Mesenchymal stem cell (in vitro differentiated cells and primary cell): Measurements from ENCODE around the gene ARID5B.
A peak's percentile ranks its signal among the peaks of the same experiment; 100 is the strongest.

Experiments
- DNase-seq: peaks from one replicate; pipeline ENCODE4 v3.0.0-alpha.2; 2013
- H2AFZ ChIP-seq: one replicate; pipeline ENCODE4 v1.6.1; 2013; ENCODE audit warnings: low read depth, mild to moderate bottlenecking, control low read depth, inconsistent platforms, low read length, moderate library complexity
- H2AK5ac ChIP-seq: 2 replicates; pipeline ENCODE4 v1.6.1; 2013; ENCODE audit warnings: low read length, moderate library complexity, mild to moderate bottlenecking, inconsistent platforms; ENCODE audit not compliant: severe bottlenecking
- H2BK120ac ChIP-seq: one replicate; pipeline ENCODE4 v1.6.1; 2013; ENCODE audit warnings: low read depth, mild to moderate bottlenecking, inconsistent platforms, low read length, moderate library complexity
- H2BK12ac ChIP-seq, 2 experiments: one replicate each; pipeline ENCODE4 v1.6.1; 2013; ENCODE audit warnings: inconsistent platforms in 2 of 2, low read length in 2 of 2, mild to moderate bottlenecking in 2 of 2, moderate library complexity in 2 of 2, control low read depth in 1 of 2
- H2BK15ac ChIP-seq: one replicate; pipeline ENCODE4 v1.6.1; 2013; ENCODE audit warnings: mild to moderate bottlenecking, low read depth, inconsistent platforms; ENCODE audit not compliant: poor library complexity, severe bottlenecking
- H2BK5ac ChIP-seq: 2 replicates; pipeline ENCODE4 v1.6.1; 2013; ENCODE audit warnings: low read depth, mild to moderate bottlenecking, low read length, control low read depth, inconsistent platforms; ENCODE audit not compliant: poor library complexity, severe bottlenecking
- H3K14ac ChIP-seq, 2 experiments: one replicate each; pipeline ENCODE4 v1.6.1; 2013; ENCODE audit warnings: inconsistent platforms in 2 of 2, low read length in 2 of 2, control low read depth in 1 of 2, mild to moderate bottlenecking in 1 of 2, moderate library complexity in 1 of 2
- H3K18ac ChIP-seq, 2 experiments: one replicate each; pipeline ENCODE4 v1.6.1; 2013; ENCODE audit warnings: inconsistent platforms in 2 of 2, low read length in 2 of 2, control low read depth in 1 of 2, low read depth in 1 of 2, mild to moderate bottlenecking in 1 of 2
- H3K23ac ChIP-seq, 2 experiments: one replicate each; pipeline ENCODE4 v1.6.1; 2013; ENCODE audit warnings: inconsistent platforms in 2 of 2, low read length in 2 of 2, mild to moderate bottlenecking in 2 of 2, moderate library complexity in 2 of 2, control low read depth in 1 of 2
- H3K27ac ChIP-seq: 2 replicates; pipeline ENCODE4 v1.5.1; 2013; ENCODE audit warnings: mild to moderate bottlenecking, moderate library complexity, low read length, control low read depth, inconsistent platforms; ENCODE audit not compliant: poor library complexity, severe bottlenecking
- H3K27me3 ChIP-seq, 2 experiments: 2 replicates each; pipeline versions ENCODE4 v1.6.1 to v1.7.0; 2013; ENCODE audit warnings: low read length in 2 of 2, mild to moderate bottlenecking in 2 of 2, moderate library complexity in 2 of 2, control low read depth in 1 of 2, inconsistent platforms in 1 of 2; ENCODE audit not compliant: control insufficient read depth in 1 of 2, insufficient read depth in 1 of 2
- H3K36me3 ChIP-seq, 2 experiments: 2 replicates each; pipeline versions ENCODE4 v1.6.1 to v1.7.0; 2013; ENCODE audit warnings: low read length in 2 of 2, control low read depth in 1 of 2, inconsistent platforms in 1 of 2, low read depth in 1 of 2, mild to moderate bottlenecking in 1 of 2; ENCODE audit not compliant: insufficient read depth in 2 of 2, control insufficient read depth in 1 of 2
- H3K4ac ChIP-seq, 2 experiments: one replicate each; pipeline ENCODE4 v1.6.1; 2013; ENCODE audit warnings: inconsistent platforms in 2 of 2, low read length in 2 of 2, mild to moderate bottlenecking in 2 of 2, moderate library complexity in 2 of 2, control low read depth in 1 of 2, low read depth in 1 of 2
- H3K4me1 ChIP-seq: 2 replicates; pipeline ENCODE4 v1.6.1; 2013; ENCODE audit warnings: low read depth, low read length, control low read depth; ENCODE audit not compliant: control insufficient read depth, insufficient read depth
- H3K4me2 ChIP-seq: 2 replicates; pipeline ENCODE4 v1.6.1; 2013; ENCODE audit warnings: low read length, mild to moderate bottlenecking, inconsistent platforms; ENCODE audit not compliant: poor library complexity, severe bottlenecking
- H3K4me3 ChIP-seq, 2 experiments: 2 replicates each; pipeline versions ENCODE4 v1.5.1 to v1.7.0; 2013; ENCODE audit warnings: low read length in 2 of 2, mild to moderate bottlenecking in 2 of 2, control low read depth in 1 of 2, low read depth in 1 of 2; ENCODE audit not compliant: insufficient read depth in 1 of 2
- H3K79me1 ChIP-seq: replicated peaks from 2 replicates; pipeline ENCODE4 v1.6.1; 2013; ENCODE audit warnings: mild to moderate bottlenecking, control low read depth, low read length, inconsistent platforms; ENCODE audit not compliant: poor library complexity, severe bottlenecking
- H3K9ac ChIP-seq: 2 replicates; pipeline ENCODE4 v1.7.0; 2013; ENCODE audit warnings: mild to moderate bottlenecking, low read length, moderate library complexity
- H3K9me3 ChIP-seq: 2 replicates; pipeline ENCODE4 v1.7.0; 2013; ENCODE audit warnings: mild to moderate bottlenecking, low read length; ENCODE audit not compliant: control insufficient read depth
- H4K8ac ChIP-seq: one replicate; pipeline ENCODE4 v1.6.1; 2013; ENCODE audit warnings: inconsistent platforms, mild to moderate bottlenecking, low read length, moderate library complexity
- H4K91ac ChIP-seq: one replicate; pipeline ENCODE4 v1.6.1; 2013; ENCODE audit warnings: mild to moderate bottlenecking, low read length, inconsistent platforms
- WGBS: methylation state at CpG from one replicate; pipeline ENCODE4 v1.1.7; 2013; ENCODE audit warnings: mixed read lengths; 5-methylcytosine and 5-hydroxymethylcytosine counted together

The ARID5B gene

DNA sequence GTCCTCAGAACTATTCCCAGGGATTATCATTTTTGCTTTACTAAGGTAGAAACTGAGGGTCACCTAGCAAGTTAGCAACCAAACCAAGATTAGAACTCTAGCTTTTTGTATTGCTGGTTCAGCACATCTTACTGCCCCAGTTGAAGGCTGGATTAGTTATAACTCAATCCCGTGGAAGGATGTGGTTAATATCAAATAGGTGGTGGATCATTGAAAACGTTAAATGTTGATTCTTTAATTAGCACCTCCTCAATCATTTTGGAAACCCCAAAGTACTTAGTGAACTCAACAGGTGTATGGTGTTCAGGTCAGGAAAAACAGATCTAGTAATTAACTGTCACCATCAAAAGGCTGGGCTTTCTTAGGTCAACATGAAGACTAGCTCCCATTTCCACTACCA, 152.4 kb downstream of the ARID5B start:
- no peak overlapping the region for H3K27ac ChIP-seq

DNA sequence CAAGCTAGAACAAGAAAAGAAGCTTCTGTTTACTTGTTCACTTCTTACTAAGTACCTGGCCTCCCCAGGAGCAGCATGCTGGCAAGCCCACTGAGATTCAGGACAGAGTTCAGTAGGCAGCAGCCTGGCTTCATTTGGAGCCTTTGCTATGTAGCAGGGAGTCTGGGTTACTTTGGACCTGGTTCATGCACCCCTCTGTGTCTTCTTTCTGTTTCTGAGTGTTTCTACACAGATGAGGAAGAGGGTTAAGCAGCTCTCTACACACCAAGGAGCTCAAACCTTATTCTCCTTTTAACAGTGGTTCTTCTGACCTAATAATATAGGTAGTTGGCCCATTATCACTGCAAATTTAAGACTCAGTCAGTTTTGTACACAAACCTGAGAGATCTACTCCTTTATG, 152.9 kb downstream of the ARID5B start:
- Histone ChIP-seq H3K4me2 (no peak overlapping the region), H2BK5ac (no peak overlapping the region), H4K8ac (no peak overlapping the region), H3K4ac (no peak overlapping the region), H2AK5ac (no peak overlapping the region), H2BK15ac (no peak overlapping the region), H2BK12ac (no peak overlapping the region), H2AFZ (no peak overlapping the region), H2BK120ac (no peak overlapping the region), H3K79me1 (peaks cover 7% of the 10 kb centered on the region), H3K9me3 (no peaks in the 10 kb centered on the region), H4K91ac (no peak overlapping the region), H3K4me1 (peaks cover 2% of the 10 kb centered on the region), H3K18ac (peak overlapping the region in 1 of 2 experiments; percentile 31), H3K23ac (no peak overlapping the region), H3K9ac (peak overlapping the region; percentile 84), H3K4me3 (peak overlapping the region in 1 of 2 experiments; percentile 71), H3K27ac (no peak overlapping the region), H3K14ac (no peak overlapping the region), H3K36me3 (peaks cover 7 to 87% of the 10 kb centered on the region in 2 experiments), H3K27me3 (no peaks in the 10 kb centered on the region)
- no peak for DNase-seq

More for the DNA sequence above, 152.4 kb downstream of the ARID5B start:
- H3K79me1 ChIP-seq, result peaks cover 7% of the 10 kb centered on the region
- H2BK5ac ChIP-seq, result no peak overlapping the region
- H4K91ac ChIP-seq, result no peak overlapping the region
- peak overlapping the region in 1 of 2 experiments; percentile 71 for H3K4me3 ChIP-seq
- H2AFZ ChIP-seq, result no peak overlapping the region
- no peak overlapping the region for H3K23ac ChIP-seq
- no peak for DNase-seq
- no peaks in the 10 kb centered on the region for H3K9me3 ChIP-seq
- H2BK15ac ChIP-seq, result no peak overlapping the region
- H3K27me3 ChIP-seq, result no peaks in the 10 kb centered on the region
- H2AK5ac ChIP-seq, result no peak overlapping the region
- no peak overlapping the region for H4K8ac ChIP-seq
- H3K4me2 ChIP-seq, result no peak overlapping the region
- H3K14ac ChIP-seq, result no peak overlapping the region
- peak overlapping the region; percentile 84 for H3K9ac ChIP-seq
- no peak overlapping the region for H2BK12ac ChIP-seq
- H3K18ac ChIP-seq, result no peak overlapping the region
- WGBS, result no CpG with 5 or more reads among the region's 2 CpGs
- peaks cover 2% of the 10 kb centered on the region for H3K4me1 ChIP-seq
- H3K36me3 ChIP-seq, result peaks cover 7 to 82% of the 10 kb centered on the region in 2 experiments
- no peak overlapping the region for H2BK120ac ChIP-seq
- H3K4ac ChIP-seq, result no peak overlapping the region

DNA sequence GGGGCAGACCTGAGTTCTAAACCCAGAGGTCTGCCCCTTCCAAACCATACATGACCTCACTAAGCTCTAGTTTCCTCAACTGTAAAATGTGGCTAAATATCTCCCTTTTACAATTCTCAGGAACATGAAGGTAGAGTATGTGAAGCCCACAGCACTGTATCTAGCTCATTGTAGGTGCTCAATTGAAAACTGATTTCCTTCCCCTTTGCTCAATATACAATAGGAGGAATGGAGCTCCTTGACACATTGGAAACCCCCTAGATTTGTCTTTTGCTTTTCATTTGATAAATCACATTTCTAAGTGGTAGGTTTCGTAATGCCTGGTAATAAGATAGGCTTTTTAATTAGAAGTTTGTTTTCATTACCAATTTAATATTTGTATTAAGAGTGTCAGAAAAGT, 153.3 kb downstream of the ARID5B start:
- no peak overlapping the region for H3K14ac ChIP-seq
- H3K4me1 ChIP-seq, result peaks cover 2% of the 10 kb centered on the region
- no peak overlapping the region for H4K91ac ChIP-seq
- H2BK15ac ChIP-seq, result no peak overlapping the region
- no CpG with 5 or more reads among the region's 1 CpG for WGBS
- no peak overlapping the region for H2BK5ac ChIP-seq
- H3K79me1 ChIP-seq, result peaks cover 7% of the 10 kb centered on the region
- no peak overlapping the region for H2BK12ac ChIP-seq
- H3K9me3 ChIP-seq, result no peaks in the 10 kb centered on the region
- H2AK5ac ChIP-seq, result no peak overlapping the region
- no peaks in the 10 kb centered on the region for H3K27me3 ChIP-seq
- H3K18ac ChIP-seq, result no peak overlapping the region
- H2BK120ac ChIP-seq, result no peak overlapping the region
- peaks cover 7 to 91% of the 10 kb centered on the region in 2 experiments for H3K36me3 ChIP-seq
- no peak overlapping the region for H4K8ac ChIP-seq
- no peak overlapping the region for H3K23ac ChIP-seq
- no peak overlapping the region for H3K4me2 ChIP-seq
- peak overlapping the region in 1 of 2 experiments; percentile 71 for H3K4me3 ChIP-seq
- peak; percentile 53 for DNase-seq
- no peak overlapping the region for H3K27ac ChIP-seq
- peak overlapping the region; percentile 84 for H3K9ac ChIP-seq
- no peak overlapping the region for H2AFZ ChIP-seq
- H3K4ac ChIP-seq, result no peak overlapping the region

DNA sequence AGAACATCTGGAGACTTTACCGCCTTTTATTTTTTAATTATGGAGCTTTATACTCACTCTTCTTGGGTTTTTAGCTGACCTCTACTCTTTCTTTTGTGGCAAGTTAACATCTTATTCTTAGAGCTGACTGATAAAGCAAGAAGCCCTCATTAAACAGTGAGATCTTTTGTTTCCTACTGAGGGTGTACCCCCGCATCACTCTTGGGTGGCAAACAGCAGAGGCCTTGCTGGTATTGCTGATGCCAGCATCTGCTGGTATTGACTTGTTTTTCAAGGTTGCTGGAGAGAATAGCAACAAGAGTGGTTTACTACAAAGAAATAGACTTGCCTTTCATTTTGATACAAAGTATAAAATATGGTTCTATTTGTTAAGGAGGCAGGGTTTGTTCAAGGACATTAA, 154.7 kb downstream of the ARID5B start:
- Histone ChIP-seq H3K9me3 (no peaks in the 10 kb centered on the region), H2AFZ (no peak overlapping the region), H3K27ac (no peak overlapping the region), H3K27me3 (no peaks in the 10 kb centered on the region), H2BK15ac (no peak overlapping the region), H3K4me1 (peaks cover 2% of the 10 kb centered on the region), H3K4me3 (peak overlapping the region in 1 of 2 experiments; percentile 71), H2BK5ac (no peak overlapping the region), H3K4ac (no peak overlapping the region), H4K91ac (no peak overlapping the region), H3K36me3 (peaks cover 7 to 99% of the 10 kb centered on the region in 2 experiments), H3K79me1 (peaks cover 7% of the 10 kb centered on the region), H2AK5ac (no peak overlapping the region), H3K23ac (no peak overlapping the region), H2BK120ac (no peak overlapping the region), H4K8ac (no peak overlapping the region), H3K14ac (no peak overlapping the region), H3K9ac (peak overlapping the region; percentile 84), H3K4me2 (no peak overlapping the region), H3K18ac (peak overlapping the region in 1 of 2 experiments; percentile 90), H2BK12ac (peak overlapping the region in 1 of 2 experiments; percentile 85)
- peak; percentile 15 for DNase-seq
- 100% methylated on average over 1 of the region's 2 CpGs for WGBS
